T-helper 2 cell treated with Interferon-gamma antibody and Interleukin-4, amounts not matched to agents 100 ng/mL and 5 ng/mL, for 36 hours (primary cell): Measurements from ENCODE around the gene RNF212B. TPM values are rescaled to one million over a fixed set of nuclear protein-coding genes. Genes with fewer than 3 reads are reported as not detected.

Experiments used
- intact Hi-C: fragments of 100-400 bp; cut with micrococcal nuclease; formaldehyde crosslinking; loops from one replicate; pipeline ENCODE4 v1.15.1; 2023
- total RNA-seq: library from RNA; stranded (reverse); gene quantifications from 2 replicates; pipeline ENCODE4 v1.2.3, GENCODE V29; 2022

RNF212B gene
- total RNA-seq, 1 donor from 2014 or later = not detected

DNA sequence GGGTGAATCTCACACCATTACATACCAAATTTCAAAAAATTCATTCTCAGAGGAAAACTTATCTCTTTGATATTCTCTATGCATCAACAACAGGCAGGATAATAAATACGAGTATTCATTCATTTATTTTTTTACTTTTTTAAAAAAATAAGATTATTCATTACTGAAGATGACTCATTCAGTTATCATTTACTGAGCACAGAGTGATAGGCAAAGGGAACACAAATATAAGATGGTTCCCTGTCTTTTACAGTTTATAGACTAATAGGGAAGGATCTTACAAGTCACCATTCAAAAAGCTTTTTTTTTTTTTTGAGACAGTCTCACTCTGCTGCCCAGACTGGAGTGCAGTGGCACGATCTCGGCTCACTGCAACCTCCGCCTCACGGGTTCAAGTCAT, 78.6 kb downstream of the RNF212B start:
- intact Hi-C loops = no loop called here

DNA sequence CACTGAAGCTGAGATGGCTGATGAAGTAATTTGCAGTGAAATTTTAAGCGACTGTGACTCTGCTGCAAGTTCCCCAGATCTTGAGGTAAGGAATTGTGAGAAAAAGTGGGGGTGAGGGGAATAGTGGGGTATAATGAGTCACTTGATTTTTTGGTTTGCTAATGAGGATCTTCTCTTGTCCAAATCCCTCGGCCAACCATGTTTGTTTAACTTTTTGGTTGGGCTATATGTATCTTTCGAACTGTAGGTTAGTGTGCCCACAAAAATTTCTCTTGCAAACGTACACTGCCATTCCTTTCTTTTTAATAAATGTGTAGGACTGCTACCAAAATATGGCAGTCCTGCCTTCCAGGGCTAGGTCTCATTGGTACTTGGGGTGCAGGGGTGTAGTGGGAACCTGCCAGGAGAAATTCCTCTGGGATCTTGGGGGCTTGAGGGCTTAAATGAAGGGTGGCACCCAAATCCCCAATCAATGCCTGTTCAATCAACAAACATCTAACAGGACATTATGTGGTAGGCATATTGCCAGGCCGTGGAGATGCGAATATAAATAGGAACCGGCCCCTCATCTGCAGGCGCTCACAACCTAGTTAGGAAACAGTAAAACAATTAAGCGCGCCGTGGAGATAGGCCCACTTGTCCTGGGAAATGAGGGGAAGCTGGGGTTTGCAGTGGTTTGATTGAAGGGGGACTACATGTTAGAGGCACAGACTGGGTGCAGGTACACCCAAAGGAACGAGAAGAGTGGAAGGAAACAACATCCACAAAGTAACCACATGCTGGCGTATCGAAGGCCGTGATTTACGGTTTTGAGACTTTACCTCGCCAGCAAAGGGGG, 82.2 kb downstream of the RNF212B start:
- intact Hi-C loops = loop anchor here (5.0 kb wide), 1 partner anchor 247 kb away; the partner anchor contains the start of gene AP1G2

DNA sequence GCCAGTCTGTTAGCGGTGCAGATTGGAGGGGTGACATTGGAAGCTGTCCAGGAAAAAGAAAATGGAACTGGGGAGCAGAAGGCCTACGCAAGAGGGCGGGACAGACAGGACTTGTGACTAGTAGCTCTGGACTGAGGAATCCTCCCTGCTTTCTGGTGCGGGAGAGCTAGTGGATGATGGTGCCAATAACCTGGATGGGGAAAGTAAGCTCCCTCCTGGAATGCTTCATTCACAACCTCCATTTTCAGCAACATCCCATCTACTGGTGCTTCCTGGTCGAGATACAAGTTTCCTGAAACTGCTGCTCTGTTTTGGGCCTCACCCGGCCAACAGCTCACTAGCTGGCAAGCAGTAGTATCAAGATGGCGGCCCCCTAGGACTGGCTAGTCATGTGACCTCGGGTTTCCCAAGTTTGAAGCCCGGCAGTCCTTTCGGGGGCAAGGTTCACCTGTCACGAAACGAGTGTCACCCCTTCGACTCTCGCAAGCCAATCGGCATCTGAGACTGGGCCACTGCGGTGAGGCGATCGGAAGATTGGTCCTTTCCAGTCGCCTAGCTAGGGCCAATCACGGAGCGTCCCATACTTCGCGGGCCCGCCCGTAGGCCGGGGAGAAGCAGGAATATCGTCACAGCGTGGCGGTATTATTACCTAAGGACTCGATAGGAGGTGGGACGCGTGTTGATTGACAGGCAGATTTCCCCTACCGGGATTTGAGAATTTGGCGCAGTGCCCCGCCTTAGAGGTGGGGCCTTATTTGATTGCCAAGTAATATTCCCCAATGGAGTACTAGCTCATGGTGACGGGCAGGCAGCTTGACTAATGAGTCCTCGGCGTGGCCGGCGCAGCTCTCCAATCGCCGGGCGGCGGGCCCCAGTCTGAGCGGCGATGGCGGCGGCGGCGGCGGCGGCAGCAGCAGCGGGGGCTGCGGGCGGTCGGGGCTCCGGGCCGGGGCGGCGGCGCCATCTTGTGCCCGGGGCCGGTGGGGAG, 83.1 kb downstream of the RNF212B start, which contains the start of gene PABPN1:
Gene PABPN1, plus strand, starts transcription at position 874 of the 988 bp plus-strand sequence. Its CDS starts 13 bp downstream, at position 887.
- intact Hi-C loops = loop anchor here (1.0 to 5.0 kb wide), 7 partner anchors 20 to 392 kb away; partner anchors contain the start of genes ACIN1, AP1G2, C14orf119 and HOMEZ

DNA sequence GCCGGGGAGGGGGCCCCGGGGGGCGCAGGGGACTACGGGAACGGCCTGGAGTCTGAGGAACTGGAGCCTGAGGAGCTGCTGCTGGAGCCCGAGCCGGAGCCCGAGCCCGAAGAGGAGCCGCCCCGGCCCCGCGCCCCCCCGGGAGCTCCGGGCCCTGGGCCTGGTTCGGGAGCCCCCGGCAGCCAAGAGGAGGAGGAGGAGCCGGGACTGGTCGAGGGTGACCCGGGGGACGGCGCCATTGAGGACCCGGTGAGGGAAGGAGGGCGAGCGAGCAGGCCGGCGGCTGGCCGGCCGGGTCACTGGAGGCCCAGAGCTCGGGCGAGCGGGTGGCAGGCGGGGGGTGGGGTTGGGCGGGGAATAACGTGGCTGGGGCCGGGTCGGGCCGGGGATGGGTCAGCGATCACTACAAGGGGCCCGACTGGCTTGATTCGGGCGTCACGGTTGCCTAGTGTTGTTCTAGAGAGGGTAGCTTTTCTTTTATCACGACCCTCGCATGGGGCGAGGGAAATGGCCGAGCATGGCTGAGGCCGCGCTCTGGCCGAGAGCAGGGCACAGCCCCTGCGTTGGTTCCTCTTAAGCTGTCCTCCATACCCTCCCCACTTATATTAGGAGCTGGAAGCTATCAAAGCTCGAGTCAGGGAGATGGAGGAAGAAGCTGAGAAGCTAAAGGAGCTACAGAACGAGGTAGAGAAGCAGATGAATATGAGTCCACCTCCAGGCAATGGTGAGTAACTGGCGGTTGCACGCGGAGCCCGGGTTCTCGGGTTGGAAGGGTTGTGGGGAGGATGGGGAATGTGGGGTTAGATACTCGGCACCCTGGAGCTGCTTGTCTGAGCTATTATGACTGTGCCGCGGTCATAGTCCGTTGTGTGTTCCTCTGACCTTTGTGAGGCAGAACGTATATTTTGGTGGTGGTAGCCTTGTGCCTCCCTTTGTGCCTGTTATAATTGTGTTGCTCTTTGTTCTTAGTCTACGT, 84.1 kb downstream of the RNF212B start:
- intact Hi-C loops = loop anchor here (1.0 to 5.0 kb wide), 7 partner anchors 21 to 393 kb away; partner anchors contain the start of genes ACIN1, AP1G2, C14orf119 and HOMEZ

Other genes with a start within 250 kb of the RNF212B start
- gene C14orf93, start 227.8 kb upstream of the RNF212B start, total RNA-seq = 9.1 and 10.2 TPM in 2 replicates
- gene PSMB5, start 203.0 kb upstream of the RNF212B start, total RNA-seq = 70.8 and 72.4 TPM in 2 replicates
- not detected in 2 replicates for gene PSMB11, start 195.7 kb upstream of the RNF212B start, total RNA-seq
- 2.6 and 3.0 TPM in 2 replicates for gene CDH24, start 180.4 kb upstream of the RNF212B start, total RNA-seq
- gene ACIN1, start 142.8 kb upstream of the RNF212B start, total RNA-seq = 201 and 210 TPM in 2 replicates
- 41.2 and 44.4 TPM in 2 replicates for gene C14orf119, start 142.4 kb upstream of the RNF212B start, total RNA-seq
- not detected in 2 replicates for gene CIROP, start 132.9 kb upstream of the RNF212B start, total RNA-seq
- gene CEBPE, start 118.7 kb upstream of the RNF212B start, total RNA-seq = 0.09 TPM in 1 of 2 replicates, not detected in the other
- gene SLC7A8, start 54.3 kb upstream of the RNF212B start, total RNA-seq = 1.0 and 2.0 TPM in 2 replicates
- 10.3 and 10.9 TPM in 2 replicates for gene HOMEZ, start 48.2 kb downstream of the RNF212B start, total RNA-seq
- gene PPP1R3E, start 64.9 kb downstream of the RNF212B start, total RNA-seq = 26.3 and 26.5 TPM in 2 replicates
- 6.4 and 8.5 TPM in 2 replicates for gene BCL2L2, start 68.9 kb downstream of the RNF212B start, total RNA-seq
- 195 and 196 TPM in 2 replicates for gene PABPN1, start 83.5 kb downstream of the RNF212B start, total RNA-seq
- gene SLC22A17, start 115.0 kb downstream of the RNF212B start, total RNA-seq = 1.4 and 2.0 TPM in 2 replicates
- not detected in 2 replicates for gene EFS, start 127.2 kb downstream of the RNF212B start, total RNA-seq
- gene IL25, start 134.9 kb downstream of the RNF212B start, total RNA-seq = not detected in 2 replicates
- not detected in 2 replicates for gene CMTM5, start 139.1 kb downstream of the RNF212B start, total RNA-seq
- 0.05 TPM in 1 of 2 replicates, not detected in the other for gene MYH6, start 170.3 kb downstream of the RNF212B start, total RNA-seq
- gene MYH7, start 197.7 kb downstream of the RNF212B start, total RNA-seq = not detected in 2 replicates
- gene NGDN, start 231.8 kb downstream of the RNF212B start, total RNA-seq = 46.2 and 46.3 TPM in 2 replicates